Stimulated activated CD4-positive, alpha-beta T cell treated with anti-CD3 and anti-CD28 coated beads, Interleukin-1b, Interleukin-23, amount 100 ng/mL, for 1 hour (primary cell): Measurements from ENCODE around the gene EGLN3.
"Not testable (repeated sequence)": the region's sequence is repeated elsewhere in the genome, so short reads cannot be mapped to it uniquely, and the experiment has no call there.

Experiments used
- DNase-seq, 2 donors: peaks; one replicate each; pipeline ENCODE4 v3.0.0-alpha.2; 2020; ENCODE audit warnings: low read depth in 2 of 2

EGLN3 gene

DNA sequence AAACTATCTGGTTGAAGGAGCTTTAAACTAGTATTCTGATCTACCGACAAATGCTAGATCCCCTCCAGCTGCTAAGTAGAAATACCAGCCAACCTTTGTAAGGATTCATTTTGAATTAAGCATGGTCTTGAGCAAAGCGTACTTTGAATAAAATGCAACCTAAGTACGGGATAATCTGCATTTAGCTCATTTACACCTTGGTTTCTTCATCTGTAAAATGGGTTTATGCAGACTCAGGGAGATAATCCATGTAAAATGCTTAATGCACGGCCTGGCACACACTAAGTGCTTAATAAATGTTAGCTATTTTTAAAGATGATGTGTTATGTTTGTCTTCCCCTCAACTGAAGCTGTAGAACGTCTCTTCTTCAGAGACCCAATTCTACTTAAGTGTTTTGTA is 15.9 kb downstream of the EGLN3 start:
- DNase-seq, result no peak

DNA sequence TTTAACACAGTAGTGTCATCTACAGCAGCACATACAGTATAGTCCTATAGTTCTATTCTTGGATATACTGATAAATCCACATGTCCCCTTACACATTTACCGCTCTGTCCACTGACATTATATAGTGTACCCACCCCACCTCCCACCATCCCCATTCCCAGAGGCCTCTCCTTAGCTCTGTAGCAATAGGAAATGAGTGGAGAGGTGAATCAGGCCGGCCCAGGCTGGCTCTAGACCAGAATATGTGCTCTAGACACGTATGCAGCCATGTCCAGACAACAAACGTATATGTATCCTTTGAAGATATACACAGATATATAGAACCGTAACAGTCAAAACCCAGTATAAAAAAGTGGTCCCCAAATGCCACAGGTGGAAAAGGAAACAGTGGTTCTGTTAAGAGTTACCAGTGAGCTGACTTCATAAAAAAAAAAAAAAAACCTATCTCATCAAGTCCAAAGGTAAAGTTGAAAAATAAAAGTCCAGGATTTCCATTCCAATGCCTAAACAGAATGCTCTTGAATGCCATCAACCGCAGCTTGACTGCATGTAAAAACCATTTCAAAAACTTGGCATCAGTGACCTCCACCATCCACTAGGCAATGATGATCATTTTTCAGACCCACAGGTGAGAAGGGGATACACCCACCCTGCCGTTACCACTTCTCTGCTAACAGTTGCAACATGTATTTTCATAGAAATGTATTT is 16.7 kb downstream of the EGLN3 start:
- DNase-seq, result no peak

GRCh38 chr14:33933386-33933933 is 17.4 kb downstream of the EGLN3 start:
- no peak for DNase-seq

DNA sequence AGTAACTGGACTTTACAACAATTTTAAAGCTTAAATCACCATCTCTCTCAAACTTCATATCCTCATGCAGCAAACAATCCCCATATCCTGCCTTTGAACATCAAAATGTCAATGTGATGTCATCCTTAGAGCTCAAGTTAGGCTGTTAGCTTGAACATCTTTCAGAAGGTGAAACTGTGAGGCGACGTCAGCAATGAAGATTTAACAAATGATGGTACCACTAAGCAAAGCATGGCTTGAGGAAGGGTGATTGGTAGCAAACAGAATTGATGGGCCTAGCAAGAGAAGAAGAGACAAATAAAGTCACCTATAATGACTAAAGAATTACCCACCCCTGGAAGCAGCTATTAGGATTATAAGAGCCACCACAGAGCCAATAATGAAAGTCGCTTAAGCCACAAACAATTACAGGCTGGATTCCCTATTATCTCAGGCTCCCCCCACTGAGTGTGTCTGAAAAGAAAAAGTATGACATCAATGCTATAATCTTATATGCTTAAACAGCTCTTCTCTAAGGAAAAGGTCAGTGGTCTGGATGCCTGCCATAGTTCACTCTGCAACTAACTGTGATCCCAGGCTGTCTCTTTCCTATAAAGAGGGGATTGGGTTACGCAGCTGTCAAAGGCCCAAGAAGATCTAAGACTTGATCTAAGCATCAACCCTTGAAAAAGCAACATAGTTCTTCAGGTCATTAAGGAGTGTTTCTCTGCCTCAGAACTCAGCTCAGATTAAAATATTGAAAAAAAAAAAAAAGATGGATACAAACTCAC is 18.1 kb downstream of the EGLN3 start:
- no peak for DNase-seq

GRCh38 chr14:33932033-33932432 is 18.8 kb downstream of the EGLN3 start:
- no peak for DNase-seq

DNA sequence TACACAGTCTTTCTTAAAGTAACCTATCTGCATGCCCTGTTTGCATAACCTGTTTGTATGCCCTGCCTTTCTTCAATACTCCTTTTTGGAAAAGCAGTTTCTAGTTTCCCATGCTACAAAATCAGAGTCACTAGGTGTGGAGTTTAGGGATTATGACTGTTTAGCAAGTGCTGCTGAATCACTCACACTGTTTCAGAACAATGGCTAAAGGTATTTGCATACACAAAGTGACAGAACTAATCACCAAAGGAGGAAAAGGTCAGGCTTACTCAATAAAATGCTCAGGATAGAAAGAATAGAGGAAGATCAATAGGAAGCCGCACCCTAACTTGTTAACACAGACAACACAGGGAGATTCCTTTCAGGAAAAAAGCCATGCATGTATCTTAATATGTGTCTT is 19.4 kb downstream of the EGLN3 start:
- no peak for DNase-seq

DNA sequence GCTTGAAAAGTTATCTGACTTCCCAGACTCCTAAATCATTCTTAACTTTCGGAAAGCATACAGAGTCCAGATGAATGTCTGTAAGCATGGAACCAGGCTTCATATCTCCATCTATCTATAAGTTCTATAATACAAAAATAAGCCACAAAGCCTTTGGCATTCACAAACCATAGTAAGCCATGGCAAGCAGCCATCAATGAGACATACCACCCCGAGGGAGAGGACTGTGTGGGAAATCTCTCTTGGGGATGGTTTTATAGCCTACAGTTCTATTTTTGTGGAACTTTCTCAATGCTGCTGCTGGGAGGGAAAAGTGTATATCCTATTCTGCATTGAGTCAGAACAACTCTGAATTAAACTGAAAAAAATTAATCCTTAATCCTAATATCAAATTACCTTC is 20.4 kb downstream of the EGLN3 start:
- DNase-seq, result no peak

GRCh38 chr14:33929799-33930408 is 21.0 kb downstream of the EGLN3 start:
- no peak for DNase-seq

DNA sequence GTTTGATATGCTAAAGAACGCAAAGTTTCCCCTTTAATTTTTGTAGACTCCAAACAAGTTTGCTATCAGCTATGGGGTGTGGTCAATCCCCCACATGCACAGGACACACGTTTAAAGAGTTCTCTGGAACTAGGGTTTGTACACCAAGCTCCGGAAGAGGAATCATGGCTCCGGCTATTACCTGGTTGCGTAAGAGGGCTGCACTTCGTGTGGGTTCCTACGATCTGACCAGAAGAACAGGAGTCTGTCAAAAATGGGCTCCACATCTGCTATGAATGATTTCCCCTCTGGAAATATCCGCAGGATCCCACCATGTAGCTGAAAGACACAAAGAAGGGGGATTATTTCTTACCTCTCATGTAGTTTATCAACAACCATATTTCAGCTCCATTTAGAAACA is 22.0 kb downstream of the EGLN3 start:
- no peak for DNase-seq

GRCh38 chr14:33927944-33928343 is 22.9 kb downstream of the EGLN3 start:
- DNase-seq, result no peak

DNA sequence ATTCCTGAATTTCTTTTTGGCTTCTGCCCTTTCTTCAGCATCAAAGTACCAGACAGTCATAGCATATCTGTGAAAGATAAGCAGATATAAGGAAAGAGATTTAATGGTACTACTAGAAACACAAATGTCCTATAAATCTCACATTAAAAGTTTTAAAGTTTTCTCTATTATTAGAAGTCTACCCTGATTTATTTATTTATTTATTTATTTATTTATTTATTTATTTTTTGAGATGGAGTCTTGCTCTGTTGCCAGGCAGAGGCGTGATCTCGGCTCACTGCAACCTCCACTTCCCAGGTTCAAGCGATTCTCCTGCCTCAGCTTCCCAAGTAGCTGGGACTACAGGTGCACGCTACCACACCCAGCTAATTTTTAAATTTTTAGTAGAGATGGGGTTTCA is 23.9 kb downstream of the EGLN3 start:
- DNase-seq, result not testable (repeated sequence)

DNA sequence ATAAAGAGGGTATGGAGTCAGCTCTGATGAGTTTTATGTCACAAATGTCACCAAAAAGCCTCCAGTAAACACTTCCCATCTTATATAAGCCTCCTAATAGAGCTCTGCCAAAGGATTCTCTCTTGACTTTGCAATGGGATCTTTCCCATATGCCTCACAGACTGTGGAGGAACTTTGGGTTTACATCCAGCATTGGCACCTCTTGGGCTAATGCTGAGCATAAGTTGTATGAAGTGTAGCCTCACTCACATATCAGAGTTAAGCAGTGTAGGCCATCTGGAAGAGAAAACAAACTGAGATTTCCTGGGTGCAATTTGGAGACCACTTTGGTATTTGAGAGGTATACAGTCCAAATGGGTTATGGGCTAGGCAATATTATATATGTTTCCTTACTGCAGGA is 24.9 kb downstream of the EGLN3 start:
- no peak for DNase-seq

- no peak for DNase-seq
These were observed 25.6 kb downstream of the EGLN3 start for GRCh38 chr14:33925235-33925634.

- no peak for DNase-seq
These were observed 26.2 kb downstream of the EGLN3 start for GRCh38 chr14:33924566-33925100.

GRCh38 chr14:33922125-33922524 is 28.7 kb downstream of the EGLN3 start:
- no peak for DNase-seq

DNA sequence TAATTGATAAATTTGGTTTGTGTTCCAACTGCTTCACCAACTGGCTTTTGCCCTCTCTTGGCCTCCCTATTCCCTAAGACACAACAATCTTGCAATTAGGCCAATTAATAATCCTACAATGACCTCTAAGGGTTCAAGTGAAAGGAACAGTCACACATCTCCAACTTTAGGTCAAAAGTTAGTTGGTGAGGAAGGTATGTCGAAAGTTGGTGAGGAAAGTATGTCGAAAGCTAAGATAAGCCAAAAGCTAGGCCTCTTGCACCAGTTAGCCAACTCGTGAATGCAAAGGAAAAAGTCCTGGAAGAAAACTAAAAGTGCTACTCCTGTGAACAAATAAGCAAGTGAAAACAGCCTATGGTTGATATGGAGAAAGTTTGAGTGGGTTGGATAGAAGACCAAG is 32.6 kb downstream of the EGLN3 start:
- no peak for DNase-seq

GRCh38 chr14:33917661-33918060 is 33.2 kb downstream of the EGLN3 start:
- DNase-seq, result no peak

DNA sequence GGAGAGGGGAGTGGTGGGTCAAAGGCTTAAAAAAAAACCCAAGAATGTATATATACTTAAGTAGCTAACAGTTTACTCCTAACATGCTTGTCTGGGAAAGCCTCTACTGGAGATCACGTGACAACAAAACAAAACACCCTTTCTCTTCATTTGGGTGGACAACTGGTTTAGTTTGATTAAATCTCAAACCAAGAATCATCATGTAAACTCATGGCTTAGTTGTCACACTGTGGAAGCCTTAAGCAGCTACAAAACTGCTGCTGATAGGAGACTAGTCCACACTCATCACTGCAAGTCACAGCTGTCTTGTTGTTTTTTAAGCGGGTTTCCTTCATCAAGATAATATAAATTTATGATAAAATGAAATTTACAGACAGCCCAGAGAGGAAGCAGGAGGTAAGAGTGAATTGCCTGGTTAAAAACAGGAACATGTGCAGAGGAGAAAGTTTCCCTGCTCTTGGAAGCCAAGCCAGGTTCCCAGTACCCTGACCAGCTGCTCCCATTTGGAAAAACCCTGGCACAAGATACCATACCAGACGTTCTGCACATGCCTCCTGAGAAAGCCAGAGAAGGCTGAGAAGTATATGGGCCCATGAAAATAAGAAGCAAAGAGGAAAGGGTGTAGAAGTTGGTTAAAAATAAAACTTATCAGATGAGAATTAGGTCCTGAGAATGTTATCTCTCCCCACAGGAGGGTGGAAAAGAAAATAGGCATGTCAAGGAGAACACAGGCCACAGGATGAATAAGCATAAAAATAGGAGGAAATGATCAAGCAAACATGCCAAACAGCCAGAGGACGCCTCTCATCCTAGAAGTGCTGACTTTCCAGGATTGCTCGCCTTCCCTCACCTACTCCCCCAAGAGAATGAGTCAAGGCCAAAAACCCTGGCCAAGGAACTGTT is 34.0 kb downstream of the EGLN3 start:
- DNase-seq, result no peak

- no peak for DNase-seq
These were observed 35.2 kb downstream of the EGLN3 start for GRCh38 chr14:33915682-33916081.

GRCh38 chr14:33914676-33915516 is 36.0 kb downstream of the EGLN3 start:
- DNase-seq, result no peak
